ENCODE results near the gene SLIT1.

Gene SLIT1

GRCh38 chr10:97065128-97065527, 120.6 kb downstream of the SLIT1 start:
- DNase-seq (ENCODE audit: low read depth, low spot score) = no peak

DNA sequence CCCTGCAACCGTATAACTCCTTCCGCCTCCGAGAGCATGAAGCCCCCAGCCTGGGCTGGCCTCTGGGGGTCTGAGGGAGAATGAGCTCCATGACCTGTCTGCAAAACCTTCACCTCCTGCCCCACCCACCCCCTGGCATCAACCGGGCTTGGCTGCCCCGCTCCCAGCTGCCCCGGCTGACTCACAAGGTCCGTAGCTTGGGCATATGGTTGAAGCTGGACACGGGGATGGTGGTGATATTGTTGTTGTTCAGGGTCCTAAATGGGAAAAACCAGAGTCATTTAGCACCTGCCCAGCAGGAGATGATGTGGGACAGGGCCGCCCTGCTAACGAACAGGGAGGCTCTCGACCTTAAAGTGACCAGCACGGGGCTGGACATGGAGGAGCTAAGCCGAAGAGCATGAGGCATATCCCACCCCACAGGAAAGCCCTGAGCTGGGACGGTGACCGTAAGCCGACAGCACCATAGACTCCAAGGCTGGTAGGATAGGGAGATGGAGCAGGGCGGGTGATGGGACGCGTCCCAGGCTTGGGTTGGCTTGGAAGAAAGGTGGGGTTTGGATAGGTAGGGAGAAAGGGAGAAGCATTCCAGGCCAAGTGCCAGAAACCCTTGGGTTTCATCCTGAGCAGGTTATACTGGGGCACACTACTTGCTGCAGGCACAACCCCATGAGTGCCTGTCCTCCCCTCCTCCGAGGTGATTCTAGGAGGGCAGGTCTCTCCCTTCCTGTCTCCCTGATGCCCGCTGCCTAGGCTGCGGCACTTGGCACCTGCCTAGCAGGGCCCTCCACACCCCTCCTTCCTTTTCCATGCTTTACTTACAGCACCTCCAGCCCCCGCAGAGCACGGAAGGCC, 121.5 kb downstream of the SLIT1 start:
- no peak for DNase-seq (ENCODE audit: low read depth, low spot score)

- no peak for DNase-seq (ENCODE audit: low read depth, low spot score)
These were observed 122.3 kb downstream of the SLIT1 start for GRCh38 chr10:97063271-97063982.

GRCh38 chr10:97062456-97062855, 123.3 kb downstream of the SLIT1 start:
- no peak for DNase-seq (ENCODE audit: low read depth, low spot score)

- no peak for DNase-seq (ENCODE audit: low read depth, low spot score)
These were observed 123.7 kb downstream of the SLIT1 start for GRCh38 chr10:97062046-97062445.

GRCh38 chr10:97061423-97061822, 124.3 kb downstream of the SLIT1 start:
- no peak for DNase-seq (ENCODE audit: low read depth, low spot score)

DNA sequence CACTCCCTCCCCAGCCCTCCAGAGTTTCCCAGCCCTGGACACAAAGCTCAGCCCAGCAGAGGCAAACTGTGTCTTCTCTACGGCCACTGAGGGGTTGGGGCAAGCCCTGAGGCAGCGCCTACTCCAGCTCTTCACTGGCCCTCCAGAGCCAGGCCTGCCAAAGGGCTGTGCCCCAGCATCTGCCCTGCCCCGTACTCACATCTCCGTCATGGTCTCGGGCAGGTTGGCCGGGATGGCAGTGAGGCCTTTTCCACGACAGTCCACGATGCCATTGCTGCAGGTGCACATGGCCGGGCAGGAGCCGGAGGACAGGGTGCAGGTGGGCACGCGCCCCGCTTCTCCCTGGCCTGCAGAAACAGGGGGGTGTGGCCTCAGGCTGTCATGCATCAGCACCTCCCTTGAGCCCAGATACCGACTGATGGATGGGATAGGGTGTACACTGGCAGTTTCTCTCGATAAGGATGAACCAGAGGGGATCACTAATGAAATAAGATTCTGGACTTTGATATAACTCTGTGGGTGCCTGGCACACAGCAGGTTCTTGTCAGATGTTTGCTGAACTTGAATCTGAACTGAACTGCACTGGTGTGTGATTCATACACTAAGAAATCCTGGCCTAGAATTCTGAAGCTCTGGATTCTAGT, 125.2 kb downstream of the SLIT1 start:
- no peak for DNase-seq (ENCODE audit: low read depth, low spot score)

- DNase-seq (ENCODE audit: low read depth, low spot score) = no peak
These were observed 125.9 kb downstream of the SLIT1 start for GRCh38 chr10:97059872-97060205.

DNA sequence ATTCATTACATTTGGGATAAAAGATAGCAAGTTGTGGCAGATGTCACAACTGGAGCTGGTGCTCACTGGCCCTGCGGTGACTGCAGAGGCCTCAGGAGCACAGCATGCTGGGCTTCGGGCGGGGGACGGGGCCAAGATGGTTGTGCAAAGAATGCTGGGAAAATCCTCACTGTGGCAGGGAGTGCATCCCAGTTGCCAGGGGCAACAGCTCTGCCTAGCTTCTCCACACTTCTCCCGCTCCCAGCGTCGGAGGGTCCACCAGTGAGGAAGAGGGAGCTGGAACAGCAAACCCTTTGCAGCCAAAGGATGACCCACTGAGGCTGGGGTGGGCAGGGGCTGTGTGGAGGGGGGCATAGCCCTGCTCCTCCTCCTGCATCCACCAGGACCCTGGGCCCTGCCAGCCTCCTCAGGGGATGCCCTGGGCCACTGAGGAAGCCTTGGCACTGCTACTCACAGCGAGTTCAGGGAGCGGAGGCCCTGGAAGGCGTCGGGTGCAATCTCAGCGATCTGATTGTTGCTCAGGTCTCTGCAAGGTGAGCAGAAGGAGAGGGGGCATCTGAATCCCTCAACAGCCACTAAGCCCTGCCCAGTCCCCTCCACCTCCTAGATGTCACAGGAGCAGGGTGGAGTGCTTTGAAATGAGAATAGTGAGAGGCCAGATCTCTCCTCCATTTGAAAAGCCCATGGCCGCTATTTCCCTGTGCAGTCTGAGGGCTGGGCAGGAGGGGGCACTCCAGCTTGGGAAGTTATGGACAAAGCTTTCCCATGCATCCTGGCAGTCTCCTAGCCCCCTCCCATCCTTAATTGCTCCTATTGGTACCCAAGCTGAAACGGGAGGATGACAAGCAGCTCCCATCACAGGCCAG, 126.5 kb downstream of the SLIT1 start:
- DNase-seq (ENCODE audit: low read depth, low spot score) = no peak

DNA sequence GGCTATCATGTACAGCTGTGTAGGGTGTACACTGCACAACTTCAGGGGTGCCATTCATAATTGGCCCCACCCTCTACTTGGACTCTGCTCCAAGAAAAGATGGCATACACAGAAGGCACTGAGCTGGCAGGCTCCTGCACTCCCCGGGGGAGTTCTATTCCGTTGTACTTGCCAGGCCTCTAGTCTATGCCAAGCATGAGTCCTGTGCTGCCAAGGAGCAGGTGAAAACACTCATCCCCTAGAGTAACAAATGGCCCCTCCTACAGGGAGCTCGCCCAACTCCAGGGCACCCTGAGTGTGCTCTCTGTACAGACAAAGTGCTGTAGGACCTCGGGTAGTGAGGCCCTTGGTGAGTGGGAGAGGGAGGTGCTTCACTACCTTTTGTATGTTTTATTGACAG, 127.2 kb downstream of the SLIT1 start:
- DNase-seq (ENCODE audit: low read depth, low spot score) = no peak

GRCh38 chr10:97057491-97058235, 128.1 kb downstream of the SLIT1 start:
- no peak for DNase-seq (ENCODE audit: low read depth, low spot score)

- no peak for DNase-seq (ENCODE audit: low read depth, low spot score)
These were observed 129.6 kb downstream of the SLIT1 start for GRCh38 chr10:97056003-97056630.

DNA sequence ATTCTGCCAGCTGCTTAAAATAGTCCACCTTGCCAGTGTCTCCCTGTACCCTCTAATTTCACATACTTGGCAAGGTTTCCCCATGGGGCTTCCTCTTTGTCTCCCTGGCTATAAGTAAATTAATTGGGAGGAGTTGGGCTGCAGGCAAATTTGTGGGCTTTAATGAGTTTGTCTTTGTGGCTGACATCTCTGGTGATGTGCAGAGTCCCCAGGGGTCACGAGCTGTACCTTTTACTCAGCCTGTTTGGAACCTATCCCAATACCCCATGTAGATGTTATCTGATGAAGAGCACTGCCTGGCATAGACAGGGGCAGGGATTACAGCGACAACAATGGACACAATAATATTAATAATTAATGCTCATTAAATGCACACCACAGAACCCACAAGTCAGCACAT, 132.5 kb downstream of the SLIT1 start:
- DNase-seq (ENCODE audit: low read depth, low spot score) = no peak

GRCh38 chr10:97050956-97051496, 134.7 kb downstream of the SLIT1 start:
- DNase-seq (ENCODE audit: low read depth, low spot score) = no peak

DNA sequence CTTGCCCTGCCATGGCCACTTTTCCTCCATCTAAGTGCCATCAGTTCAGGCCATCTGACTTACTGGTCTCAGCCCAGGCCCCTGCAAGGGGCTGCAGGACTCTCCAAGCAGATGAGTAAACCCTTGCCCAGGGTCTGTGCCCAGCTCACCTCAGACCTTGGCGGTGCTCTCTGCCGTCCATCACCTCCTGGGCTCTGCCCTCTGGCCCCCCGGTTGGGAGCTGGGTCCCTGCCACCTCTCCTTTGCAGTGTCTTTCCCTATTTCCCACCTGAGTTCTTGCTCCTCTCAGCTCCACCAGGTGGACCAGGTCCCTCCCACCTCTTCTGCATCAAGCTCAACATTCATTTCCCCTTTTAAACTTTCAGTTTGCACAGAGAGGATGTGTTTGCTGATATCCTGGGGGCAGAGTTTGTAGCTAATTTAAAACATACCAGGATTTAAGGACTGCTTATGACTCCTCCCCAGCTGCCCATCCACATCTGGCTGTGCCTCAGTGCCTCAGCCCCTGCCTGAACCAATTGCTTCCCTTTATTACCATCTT, 135.5 kb downstream of the SLIT1 start:
- no peak for DNase-seq (ENCODE audit: low read depth, low spot score)

DNA sequence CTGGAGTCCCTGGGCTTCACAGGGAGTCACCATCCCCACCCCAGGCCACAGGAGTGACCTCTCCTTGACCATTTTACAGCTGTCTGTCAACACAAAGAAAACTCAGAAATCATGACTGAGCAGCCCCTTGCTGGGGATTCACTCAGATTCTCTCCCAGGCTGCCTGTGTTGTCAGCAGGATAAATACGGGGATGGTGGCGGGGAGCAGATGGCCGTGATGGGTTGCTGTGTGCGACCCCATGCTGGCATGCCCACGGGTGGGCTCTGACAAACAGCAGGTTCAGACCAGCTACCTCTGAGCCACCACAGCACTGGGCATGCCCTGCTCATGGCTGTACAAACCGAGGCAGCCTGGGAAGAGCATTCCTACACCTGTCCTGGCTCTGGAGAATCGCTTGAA, 136.1 kb downstream of the SLIT1 start:
- DNase-seq (ENCODE audit: low read depth, low spot score) = no peak

GRCh38 chr10:97048649-97049427, 136.9 kb downstream of the SLIT1 start:
- DNase-seq (ENCODE audit: low read depth, low spot score) = no peak

DNA sequence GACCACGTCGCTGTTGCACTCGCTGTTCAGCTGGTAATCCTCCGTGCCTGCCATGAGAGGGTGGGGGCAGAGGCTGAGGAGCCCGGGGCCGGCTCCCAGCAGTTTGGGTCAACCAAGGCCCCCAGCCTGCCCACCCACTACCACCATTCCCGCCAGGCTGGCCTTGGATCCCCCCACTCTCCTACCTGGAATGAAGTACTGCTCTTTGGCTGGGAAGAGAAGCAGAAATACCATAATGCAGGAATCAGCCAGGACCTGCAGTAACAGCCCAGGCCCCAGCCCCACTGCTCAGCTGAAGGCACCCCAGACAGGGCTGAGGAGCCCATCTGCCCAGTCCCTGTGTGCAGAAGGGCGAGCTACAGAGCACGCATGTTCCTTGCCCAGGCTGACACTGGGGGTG, 138.0 kb downstream of the SLIT1 start:
- DNase-seq (ENCODE audit: low read depth, low spot score) = no peak

DNA sequence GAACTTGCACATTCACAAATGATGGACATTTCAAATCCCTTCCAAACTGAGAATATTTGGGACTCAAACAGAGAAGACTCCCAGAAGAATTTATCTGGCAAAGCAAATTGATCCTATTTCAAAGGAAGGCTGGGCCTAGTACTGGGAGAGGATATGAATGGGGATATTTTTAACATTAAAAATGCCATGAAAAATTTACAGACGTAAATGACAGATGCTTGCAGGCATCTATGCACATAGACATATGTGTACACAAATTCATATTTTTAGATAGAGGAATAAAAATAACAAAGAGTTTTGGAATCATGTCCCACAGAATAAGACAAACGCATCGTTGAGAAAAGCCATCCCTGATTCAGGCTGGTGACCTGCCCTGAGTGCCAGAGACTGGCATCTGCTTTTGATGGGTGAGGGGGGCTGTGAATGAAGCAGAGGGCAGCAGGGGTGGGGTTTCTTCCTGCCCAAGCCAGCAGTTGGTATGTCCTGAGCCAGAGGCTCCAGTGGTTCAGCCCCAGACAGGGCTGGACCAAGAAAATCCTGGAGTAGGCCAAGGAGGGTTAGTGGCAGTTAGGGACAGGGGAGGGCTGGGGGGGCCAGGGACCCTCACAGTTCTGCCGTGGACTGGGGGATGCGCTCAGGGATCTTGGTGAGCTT, 138.5 kb downstream of the SLIT1 start:
- no peak for DNase-seq (ENCODE audit: low read depth, low spot score)

All from brain pericyte (primary cell).